CD4-positive, alpha-beta T cell treated with Interleukin-21 for 1 hour (primary cell): ENCODE results near the gene VTI1A.

Source experiments
- DNase-seq: peaks from one replicate; pipeline ENCODE4 v3.0.0-alpha.2; 2020

The VTI1A gene

DNA sequence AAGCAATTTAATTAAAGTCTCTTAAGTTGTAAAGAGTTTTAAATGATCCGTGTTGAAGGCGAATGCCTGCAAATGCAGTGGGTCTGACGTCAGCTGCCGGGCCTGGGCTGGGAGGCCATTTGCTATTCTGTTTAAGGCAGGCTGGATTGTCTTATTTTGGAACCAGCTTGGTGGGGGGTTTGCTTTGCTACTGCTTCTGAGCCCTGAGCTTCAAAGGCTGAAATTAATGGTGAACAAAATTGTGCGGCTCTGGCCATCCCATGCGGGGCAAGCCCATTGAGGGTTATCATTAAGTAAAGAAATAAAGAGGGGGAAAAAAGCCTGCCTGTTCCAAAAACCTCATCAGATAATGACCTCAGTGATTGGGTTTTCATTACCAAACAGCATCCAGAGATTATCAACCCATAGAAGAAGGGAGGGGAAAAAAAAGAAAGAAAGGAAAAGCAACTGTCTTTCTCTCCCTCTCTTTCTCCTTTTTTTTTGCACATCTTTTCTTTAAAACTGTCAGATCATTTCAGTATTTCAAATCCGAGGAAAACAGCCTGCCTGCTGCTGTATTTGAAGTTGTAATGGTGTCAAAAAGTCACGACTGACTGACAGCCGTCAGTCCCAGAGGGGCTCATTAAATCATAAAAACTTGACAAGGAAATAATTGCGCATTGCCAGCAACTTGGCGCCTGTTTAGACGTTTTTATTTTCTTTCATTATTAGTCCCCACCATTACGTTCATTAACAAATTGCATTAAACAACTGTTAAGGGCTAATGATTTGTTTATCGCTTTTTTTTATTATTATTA is 371.2 kb downstream of the VTI1A start:
- no peak for DNase-seq

DNA sequence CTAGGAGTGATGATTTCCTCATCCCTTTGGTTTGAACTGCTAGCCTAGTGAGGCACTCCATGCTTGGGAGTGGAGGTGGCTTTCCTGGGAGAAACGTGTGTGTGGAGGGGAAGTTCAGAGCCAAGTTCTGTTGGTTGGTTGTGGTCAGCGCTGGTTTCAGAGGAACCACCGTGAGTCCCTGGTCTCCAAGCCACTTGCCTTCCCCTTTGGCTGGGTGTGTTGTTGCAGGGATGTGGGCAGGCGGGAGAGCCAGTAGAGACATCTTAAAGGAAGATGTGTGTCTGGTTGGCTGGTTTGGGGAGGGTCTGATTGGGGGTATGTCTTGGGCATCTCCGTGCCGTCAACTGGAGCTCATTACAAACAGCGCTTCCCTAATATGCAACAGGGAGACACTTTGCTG is 372.2 kb downstream of the VTI1A start:
- no peak for DNase-seq

DNA sequence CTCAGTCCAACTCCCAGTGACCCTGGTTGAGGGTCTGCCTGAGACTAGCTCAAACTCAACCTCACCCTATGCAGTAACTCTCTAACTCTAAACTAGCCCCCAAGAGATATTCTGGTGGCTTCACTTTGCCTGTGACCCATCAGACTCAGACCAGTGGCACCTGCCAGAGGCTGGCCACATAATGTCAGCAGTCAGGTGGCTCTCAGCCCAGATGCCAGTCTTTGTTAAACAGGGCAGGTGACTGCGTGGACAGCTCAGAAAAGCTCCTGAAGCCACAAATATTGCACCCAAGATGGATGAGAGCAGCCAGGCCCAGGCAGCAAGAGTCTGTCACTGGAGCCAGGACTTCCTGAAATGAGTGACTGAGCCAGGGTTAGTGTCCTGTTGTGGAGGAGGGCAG is 373.3 kb downstream of the VTI1A start:
- no peak for DNase-seq

DNA sequence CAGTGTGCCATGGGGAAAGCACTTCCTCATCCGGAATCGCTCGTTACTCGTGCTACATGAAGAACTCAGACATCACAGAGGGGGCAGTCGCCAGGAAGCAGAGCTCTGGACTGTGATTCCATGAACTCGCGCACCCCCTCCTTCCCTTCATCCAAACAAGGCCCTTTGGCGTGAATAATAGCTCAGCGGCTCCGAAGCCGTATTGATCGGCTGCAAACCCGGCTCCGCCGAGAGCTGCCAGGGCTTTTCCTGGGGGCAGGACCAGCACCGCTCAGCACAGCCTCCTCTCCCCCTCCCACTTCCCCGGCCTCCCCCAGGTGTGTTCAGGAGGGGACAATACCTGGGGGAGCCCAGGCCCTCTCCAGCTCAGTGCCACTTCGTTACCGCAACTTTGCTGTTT is 374.0 kb downstream of the VTI1A start:
- DNase-seq: no peak

DNA sequence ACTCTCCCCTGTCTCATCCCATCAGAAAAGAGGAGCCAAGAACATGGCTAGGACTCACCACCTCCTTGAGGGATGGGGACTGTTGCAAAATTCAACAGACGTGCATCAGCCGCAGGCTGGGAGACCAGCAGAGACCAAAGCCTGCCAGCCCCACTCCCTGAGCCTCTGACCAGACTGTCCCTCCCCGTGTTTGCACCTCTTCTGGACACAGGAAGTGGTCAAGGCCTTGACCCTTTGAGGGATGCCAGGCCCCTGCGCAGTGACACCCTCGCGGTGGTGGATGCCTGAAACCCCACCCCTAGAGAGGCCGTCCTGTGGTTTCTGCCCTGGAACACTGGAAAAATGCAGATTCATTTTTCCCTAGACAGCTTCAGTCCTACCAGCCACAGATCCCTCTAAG is 374.6 kb downstream of the VTI1A start:
- DNase-seq: no peak

DNA sequence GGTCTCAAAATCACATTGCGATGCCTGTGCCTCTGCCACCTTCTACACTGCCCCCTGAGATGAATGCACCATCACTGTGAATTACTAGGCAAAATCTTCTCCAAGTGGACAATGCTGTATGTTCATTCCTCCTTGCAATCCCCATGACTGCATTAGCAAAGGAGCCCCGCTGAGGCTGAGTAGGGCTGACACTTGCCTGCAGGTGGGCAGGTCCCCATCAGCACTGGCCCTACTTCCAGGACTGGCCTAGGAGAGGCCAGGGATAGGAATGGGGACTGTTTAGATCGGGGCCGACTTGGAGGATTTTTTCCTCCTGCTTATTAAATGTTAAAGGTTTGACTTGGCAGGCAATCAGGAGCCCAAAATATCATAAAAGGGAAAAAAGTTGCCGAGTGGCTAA is 376.0 kb downstream of the VTI1A start:
- no peak for DNase-seq

DNA sequence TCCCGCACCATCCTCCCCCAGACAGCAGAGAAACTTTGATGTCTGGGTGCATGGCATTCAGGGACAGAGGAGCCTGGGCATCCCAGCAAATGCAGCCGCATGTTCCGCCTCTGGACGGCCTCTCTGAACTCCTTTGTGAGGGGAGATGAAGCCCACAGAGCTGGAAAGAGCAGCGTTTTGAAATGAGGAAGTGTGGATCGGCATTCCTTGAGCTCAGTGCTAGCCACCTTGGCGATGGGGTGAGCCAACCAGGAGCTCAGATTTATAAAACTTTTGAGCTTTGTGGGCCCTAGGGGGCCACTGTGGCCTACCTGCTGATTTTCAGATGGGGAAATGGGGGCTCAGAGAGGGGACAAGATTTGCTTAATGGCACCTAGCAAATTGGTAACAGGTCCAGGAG is 376.6 kb downstream of the VTI1A start:
- DNase-seq: no peak

DNA sequence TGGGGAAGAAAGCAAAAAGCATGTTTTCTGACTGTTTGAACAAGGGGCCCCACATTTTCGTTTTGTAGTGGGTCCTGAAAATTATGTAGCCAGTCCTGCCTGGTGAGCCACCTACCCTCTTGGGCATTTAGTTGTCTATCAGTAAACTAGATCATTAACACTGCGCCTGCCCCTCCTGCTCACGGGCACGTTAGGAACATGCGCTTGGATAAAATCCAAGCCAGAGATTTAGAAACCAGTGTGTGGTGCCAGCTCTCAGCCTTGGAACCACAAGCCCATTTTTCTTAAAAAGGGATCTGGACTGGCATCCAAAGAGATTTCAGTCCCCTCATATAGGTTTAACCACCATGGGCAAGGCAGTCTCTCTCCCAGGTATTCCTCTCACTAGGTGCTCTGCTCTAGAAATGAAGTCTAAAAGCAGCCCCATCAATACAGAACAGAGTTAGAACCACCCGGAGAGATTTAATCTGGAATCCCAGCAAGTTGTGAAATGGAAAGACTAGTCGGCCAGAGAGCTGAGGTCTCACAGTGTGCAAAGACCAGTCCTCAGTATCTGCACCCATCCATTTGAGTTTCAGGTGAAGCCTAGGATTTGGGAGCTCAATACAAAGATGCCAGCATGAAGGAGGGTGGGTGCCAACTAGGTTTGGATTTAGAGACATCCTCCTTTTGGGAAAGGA is 379.1 kb downstream of the VTI1A start:
- DNase-seq: no peak

DNA sequence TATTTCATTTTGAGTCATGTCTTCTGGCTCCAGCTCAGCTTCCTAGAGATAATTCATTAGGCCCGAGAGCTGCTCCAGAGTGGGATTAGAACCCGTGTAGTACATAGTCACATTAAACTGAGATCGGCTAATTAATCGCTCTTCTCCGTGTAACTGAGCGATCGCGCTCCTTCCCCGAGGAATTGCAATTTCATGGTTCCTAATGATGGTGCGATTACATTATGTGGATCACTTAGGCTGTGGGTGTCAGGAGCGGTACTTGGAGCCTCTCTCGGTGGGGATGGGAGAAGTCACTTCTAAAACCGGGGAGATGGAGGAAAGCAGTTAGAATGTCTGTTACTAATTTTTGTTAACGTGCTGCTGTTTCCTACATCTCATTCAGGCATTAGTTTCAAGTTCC is 380.1 kb downstream of the VTI1A start:
- no peak for DNase-seq

DNA sequence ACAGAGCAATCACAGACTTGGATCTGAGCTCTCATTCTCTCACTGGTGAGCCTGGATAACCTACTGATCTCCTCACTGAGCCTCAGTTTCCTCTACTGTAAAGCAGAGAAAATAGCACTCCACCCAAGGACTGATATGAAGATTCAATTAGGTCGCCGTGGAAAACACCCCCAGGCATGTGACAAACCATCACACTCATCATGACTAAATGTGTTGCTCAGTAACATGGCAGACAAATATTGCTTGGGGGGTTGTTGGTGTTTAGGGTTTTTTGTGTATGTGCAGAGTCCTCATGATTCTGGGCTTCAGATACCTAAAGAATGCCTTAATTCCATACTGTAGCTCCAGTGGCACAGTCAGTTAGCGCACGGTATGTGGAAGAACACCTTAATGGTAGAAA is 380.9 kb downstream of the VTI1A start:
- no peak for DNase-seq

DNA sequence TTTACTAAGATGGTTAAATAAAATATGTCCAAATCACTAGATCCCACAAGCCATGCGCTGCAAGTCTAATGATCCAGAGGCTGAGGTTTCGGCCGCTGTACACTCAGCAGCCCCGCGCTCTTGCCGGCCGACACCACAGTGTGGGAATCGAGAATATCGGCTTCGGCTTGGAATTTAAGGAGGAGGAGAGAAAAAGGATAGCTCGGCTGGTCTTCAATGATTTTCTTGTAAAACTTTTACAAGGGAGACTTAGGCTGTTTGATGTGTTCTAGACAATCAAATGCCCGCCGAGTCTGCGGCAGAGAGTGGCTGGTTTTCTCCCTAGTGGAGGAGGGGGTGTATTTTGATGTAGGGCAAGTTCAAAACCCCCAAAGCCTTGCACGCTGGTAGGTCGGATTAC is 384.8 kb downstream of the VTI1A start:
- no peak for DNase-seq

DNA sequence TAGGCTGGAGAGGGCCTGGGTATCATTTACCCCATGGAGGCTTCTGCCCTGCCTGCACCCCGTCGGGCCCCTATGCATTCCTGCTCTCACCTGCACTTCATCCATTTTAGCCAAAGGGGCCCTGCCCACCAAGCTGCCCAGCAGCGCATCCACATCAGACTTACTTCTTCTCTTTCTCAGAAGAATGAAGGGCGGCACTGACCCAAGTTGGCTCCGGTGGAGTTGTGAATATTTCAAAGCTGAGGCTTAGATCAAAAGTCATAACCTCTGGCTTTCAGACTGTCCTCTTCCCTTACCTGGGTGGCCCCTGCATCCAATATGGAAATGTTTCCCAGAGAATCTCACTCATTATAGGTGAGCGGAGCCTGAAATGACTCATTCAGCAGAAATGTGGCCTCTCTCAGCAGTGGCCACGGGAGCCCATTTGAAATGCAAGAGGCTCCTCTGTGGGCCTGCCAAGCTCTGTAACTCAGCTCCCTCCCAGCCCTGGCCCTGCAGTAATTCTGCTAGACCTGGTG is 385.4 kb downstream of the VTI1A start:
- DNase-seq: no peak

DNA sequence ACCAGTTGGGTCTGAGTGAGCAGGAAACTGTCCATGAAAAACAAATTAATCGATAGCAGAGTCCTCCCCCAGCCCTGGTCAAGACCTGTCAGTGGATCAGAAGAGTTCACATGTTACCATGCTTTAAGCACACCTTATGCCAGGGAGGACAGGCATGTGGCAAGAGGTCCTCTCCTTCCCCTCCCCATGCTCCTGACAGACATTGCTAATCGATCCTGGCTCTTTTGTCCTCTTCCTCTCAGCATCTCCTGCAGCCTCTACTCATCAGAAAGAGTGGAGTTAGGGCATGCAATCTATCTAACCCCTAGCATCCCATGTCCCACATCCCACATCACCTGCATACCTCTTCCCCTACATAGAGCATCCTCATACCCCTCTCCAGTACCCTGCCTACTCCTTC is 385.9 kb downstream of the VTI1A start:
- DNase-seq: no peak

DNA sequence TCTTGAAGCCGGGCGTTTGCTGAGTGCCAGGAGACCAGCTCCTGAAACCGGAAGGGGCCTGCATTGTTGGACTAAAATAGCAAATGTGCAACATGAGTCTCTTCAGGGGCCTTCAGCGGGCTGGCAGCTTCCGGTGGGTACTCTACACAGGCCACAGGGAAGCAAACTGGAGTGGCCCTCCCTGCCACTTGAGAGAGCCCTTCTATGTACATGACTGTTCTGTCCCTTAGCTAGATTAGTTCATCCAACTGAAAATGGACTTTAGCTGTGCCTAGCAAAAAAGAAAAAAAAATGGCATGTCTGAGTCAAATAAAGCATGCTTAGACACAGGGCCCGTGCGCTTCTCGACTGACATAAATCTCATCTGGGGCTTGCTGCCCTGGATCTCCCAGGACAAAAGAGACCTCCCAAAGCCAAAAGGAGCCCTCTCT is 387.8 kb downstream of the VTI1A start:
- no peak for DNase-seq

DNA sequence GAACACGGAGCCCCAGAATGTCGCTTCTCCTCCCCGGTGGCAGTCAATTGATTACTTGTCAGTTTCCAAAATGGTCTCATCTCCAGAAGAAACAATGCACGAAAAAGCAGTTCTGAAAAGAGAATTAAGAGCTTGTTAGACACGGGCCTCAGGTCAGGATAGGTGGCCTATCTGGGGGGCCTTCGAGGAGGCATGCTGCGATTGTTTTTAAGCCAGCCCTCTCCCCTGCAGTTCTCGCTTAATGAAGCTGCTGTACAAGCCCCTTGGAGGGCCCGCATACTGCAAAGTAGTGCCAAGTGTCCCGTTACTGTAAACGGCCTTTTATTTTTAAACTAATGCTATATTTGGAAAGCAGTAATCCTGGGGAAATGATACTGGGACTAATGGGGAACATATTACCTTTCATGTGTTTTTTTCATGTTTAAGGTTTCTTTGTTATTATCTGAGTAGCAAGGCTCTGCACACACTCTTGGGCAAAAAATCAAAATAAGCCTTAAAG is 388.3 kb downstream of the VTI1A start:
- DNase-seq: no peak

DNA sequence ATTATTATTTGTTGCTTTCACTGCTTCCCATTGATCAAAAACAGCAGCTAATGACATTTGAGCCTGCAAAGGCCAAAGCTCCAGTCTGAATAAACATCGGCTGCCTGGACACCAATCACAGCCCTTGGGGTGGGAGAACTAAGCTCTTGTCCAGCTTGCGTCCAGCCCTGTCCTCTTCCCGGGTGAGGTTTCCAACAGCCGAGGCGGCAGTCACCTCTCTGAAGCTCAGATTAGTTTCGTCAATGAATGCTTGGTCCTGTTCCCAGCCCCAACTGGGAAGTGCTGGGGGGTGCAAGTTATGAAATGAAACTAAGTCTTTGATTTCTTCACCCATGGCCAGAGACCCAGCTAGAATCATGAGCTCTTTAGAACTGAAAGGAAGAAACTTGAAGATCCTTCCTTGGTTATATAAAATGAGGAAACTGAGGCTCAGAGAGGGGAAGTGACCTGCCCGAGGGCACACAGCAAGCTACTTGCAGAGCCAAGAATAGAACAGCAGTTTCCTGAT is 389.0 kb downstream of the VTI1A start:
- DNase-seq: no peak

DNA sequence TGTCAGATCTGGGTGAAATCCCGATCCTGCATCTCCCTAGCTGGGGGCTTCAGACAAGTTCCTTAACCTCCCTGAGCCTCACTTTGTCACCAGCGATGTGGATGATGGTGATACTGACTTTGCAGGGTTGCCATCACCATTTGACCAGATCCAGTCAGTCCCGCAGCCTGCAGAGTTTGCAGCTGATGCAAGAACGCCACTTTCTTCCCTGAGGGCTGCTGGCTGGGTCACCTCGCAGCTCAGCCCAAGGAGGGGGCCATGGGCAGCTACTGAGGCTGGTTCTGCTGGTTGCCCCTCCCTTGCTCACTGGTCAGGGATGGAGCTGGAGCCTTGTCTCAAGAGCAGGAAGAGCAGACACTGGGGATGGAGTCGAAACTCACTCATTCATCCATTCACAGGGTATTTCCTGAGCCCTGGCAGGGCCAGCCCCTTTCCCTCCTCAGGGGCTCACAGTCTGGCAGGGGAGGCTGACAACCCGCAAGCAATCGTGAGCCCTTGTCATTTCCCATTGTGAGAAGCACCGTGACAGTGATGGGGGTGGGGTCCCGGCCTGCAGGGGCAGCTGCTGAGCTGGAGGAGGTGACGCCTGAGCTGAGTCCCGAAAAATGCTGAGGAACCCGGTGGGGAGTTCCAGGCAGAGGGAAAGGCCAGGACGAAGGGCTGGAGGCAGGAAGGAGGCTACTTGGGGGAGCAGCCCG is 391.9 kb downstream of the VTI1A start:
- no peak for DNase-seq

DNA sequence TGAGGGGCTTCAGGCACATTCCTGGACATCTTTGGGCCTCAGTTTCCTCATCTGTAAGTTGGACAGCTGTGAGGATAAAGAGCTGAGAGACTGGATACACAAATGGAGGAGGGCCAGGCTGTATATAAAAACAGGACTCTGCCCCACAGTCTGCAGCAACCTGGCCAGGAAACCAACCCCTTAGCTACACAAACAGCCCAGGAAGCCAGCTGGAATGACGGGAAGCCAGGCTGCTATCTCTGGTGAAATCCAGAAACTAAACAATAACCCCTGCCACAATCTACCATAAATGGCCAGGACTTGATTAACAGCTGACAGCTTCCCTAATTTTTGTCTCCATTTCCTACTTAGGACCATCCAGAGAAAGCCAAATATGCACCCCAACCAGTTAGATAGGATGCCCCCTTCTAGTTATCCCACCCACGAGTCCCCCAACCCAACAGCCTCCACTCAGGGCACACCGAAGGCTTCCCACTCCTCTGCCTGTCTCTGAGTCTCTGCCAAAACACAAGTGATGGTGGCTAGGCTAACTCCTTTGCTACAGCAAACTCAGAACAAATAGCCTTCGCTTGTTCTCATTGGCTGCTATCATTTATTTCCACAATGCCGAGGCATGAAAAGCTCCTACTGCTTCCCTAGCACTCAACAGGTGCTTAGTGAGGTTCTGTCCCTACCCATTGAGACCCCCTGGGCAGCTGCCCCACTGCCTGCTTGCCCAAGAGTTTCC is 393.1 kb downstream of the VTI1A start:
- no peak for DNase-seq

DNA sequence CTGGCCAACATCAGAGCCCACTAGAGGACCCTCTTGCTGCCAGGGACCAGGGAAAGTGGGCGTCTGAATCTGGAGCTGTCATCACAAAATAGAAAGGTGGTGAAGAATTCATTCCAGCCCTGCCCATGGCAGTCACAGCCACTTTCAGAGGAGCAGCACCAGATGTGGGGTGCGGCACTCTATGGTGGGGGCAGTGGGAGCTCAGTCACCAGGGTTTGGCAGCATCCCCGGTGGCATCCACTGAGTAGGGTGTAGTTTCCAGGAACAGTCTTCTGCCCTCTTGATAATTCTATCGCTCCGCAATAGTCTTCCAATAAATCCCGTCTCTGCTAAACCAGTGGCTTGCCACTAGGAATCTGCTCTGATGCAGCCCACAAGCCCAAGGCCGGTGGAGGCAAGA is 394.5 kb downstream of the VTI1A start:
- DNase-seq: no peak

DNA sequence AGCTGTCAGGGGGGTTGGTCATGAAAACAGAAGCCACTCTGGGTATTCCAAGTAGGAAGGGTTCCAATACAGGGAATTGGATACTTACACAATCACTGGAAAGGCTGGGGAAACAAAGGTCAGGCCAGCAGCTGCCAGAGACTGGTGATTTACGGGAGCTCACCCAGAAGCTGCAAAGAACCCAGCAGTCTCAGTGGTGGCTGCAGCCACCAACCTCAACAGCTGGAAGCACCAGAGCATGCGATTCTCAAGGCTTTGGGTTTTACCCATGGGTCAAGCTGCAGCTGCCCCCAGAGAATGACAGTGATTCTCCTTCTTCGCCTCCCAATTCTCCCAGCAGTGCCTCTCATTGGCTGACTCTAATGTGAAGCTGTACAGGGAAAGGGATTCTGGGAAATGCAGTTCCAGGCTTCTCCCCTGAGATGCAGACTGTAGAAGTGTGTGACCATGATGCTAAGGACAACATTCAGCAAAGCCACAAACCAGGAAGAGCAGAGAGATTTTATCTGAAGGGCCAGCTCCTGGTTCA is 395.9 kb downstream of the VTI1A start:
- DNase-seq: no peak

DNA sequence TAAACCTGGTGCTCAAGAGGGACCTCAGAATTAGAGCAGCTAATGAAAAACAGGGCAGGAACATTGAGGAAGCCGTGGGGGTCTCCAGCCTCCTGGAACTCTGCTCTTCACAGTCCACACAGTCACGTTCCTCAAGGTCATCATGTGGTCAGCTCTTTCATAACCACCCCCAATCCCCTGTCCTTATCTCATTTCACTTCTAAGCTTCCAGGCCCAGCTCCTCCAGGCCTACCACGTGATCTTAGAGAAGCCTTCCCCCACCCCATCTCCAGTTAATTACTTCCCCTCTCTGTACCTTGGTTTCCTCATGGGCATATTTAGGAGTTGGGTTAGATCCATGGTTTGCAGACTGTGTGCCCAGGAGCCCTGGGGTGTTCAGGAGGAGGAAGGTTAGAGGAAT is 396.6 kb downstream of the VTI1A start:
- DNase-seq: no peak
